Progenitor cell of endocrine pancreas (in vitro differentiated cells): ENCODE data around the gene MRPL54. TPM values are rescaled to one million over a fixed set of nuclear protein-coding genes. Genes with fewer than 3 reads are reported as not detected.

Source experiments
- DNase-seq: peaks from one replicate; pipeline ENCODE4 v3.0.0; 2021; ENCODE audit warnings: low spot score; ENCODE audit not compliant: unreplicated experiment
- H3K27ac Mint-ChIP-seq: 2 replicates; pipeline ENCODE4 v1.8.0; 2021; ENCODE audit warnings: mild to moderate bottlenecking, moderate library complexity, mixed read lengths
- H3K27me3 Mint-ChIP-seq: 2 replicates; pipeline ENCODE4 v1.8.0; 2021; ENCODE audit warnings: mixed read lengths
- H3K36me3 Mint-ChIP-seq: 2 replicates; pipeline ENCODE4 v1.8.0; 2022; ENCODE audit warnings: mixed read lengths; ENCODE audit not compliant: insufficient read depth
- H3K4me1 Mint-ChIP-seq: 2 replicates; pipeline ENCODE4 v1.8.0; 2021; ENCODE audit warnings: low read depth, mixed read lengths
- H3K4me3 Mint-ChIP-seq: 2 replicates; pipeline ENCODE4 v1.8.0; 2021; ENCODE audit warnings: low read depth, mild to moderate bottlenecking, moderate library complexity, mixed read lengths
- H3K9me3 Mint-ChIP-seq: 2 replicates; pipeline ENCODE4 v1.8.0; 2021; ENCODE audit warnings: low read depth, mixed read lengths
- CTCF ChIP-seq: fragments of 200-600 bp; sonication (generic); IDR thresholded peaks from one replicate; pipeline ENCODE4 v1.5.0; 2021; ENCODE audit warnings: antibody characterized with exemption, mild to moderate bottlenecking; ENCODE audit not compliant: unreplicated experiment
- total RNA-seq: library from RNA; stranded (reverse); gene quantifications from 2 replicates; pipeline ENCODE4 v1.2.1, GENCODE V29; 2021

MRPL54 gene
- total RNA-seq, 1 donor from 2014 or later, result 39.8 TPM

DNA sequence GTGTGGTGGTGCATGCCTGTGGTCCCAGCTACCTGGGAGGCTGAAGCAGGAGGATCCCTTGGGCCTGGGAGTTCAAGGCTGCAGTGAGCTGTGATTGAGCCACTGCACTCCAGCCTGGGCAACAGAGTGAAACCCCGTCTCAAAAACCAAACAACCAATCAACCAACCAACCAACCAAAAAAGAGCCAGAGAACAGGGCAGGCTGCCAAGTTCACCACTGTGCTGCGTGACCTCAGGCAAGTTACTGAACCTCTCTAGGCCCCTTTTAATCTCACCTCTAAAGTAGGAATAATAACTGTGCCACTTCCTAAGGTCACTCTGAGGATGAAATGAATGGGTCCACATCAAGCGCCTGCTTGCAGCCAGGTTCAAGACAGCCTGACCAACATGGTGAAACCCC, 37.4 kb upstream of the MRPL54 start:
- TF ChIP-seq CTCF, result no peak
- H3K27ac Mint-ChIP-seq, result no peak overlapping the region

DNA sequence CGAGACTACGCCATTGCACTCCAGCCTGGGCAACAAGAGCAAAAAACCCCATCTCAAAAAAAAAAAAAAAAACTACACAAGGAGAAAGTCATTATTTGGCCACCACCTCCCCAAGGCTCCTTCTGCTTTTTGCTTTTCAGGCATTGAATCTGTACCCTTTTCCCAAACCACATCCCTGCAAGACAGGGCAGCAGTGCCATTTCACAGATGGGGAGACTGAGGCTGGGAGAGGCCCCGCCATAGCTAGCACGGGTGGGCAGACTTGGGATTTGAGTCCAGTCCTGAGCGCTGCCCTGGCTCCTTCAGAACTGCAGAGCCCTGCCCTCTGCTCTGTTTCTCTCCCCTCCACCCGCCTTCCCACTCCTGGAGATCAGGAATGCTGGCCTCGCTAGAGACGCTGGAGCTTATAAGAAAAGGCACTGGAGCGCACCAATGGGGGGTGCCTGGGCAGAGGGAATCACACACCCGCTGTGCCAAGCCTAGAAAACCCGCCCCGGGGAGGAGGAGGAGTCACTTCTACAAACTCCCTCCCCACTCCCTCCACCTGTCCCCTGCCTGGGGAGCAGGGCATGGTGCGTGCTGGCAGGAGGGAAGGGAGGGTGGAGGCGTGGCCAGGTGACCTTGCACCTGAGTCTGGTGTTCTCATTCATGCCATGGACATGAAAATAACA, 36.7 kb upstream of the MRPL54 start:
- H3K27ac Mint-ChIP-seq, result no peak overlapping the region
- DNase-seq, result no peak
- H3K4me1 Mint-ChIP-seq, result peaks cover 7% of the 10 kb centered on the region
- no peaks in the 10 kb centered on the region for H3K9me3 Mint-ChIP-seq
- no peak overlapping the region for H3K4me3 Mint-ChIP-seq
- no peak for TF ChIP-seq CTCF
- H3K36me3 Mint-ChIP-seq, result no peaks in the 10 kb centered on the region
- no peaks in the 10 kb centered on the region for H3K27me3 Mint-ChIP-seq

More for the DNA sequence above, 37.4 kb upstream of the MRPL54 start:
- Mint-ChIP-seq H3K4me1 (peaks cover 7% of the 10 kb centered on the region), H3K9me3 (no peaks in the 10 kb centered on the region), H3K4me3 (no peak overlapping the region), H3K36me3 (no peaks in the 10 kb centered on the region), H3K27me3 (no peaks in the 10 kb centered on the region)
- DNase-seq, result no peak

GRCh38 chr19:3730457-3730958, 32.0 kb upstream of the MRPL54 start:
- Mint-ChIP-seq H3K4me1 (no peaks in the 10 kb centered on the region), H3K9me3 (no peaks in the 10 kb centered on the region)

GRCh38 chr19:3732108-3732507, 30.4 kb upstream of the MRPL54 start:
- Mint-ChIP-seq H3K4me1 (no peaks in the 10 kb centered on the region), H3K27me3 (no peaks in the 10 kb centered on the region), H3K9me3 (no peaks in the 10 kb centered on the region), H3K27ac (no peak overlapping the region), H3K36me3 (peaks cover 8% of the 10 kb centered on the region), H3K4me3 (no peak overlapping the region)
- no peak for TF ChIP-seq CTCF
- DNase-seq, result no peak

More at GRCh38 chr19:3730457-3730958, 32.0 kb upstream of the MRPL54 start:
- H3K27ac Mint-ChIP-seq, result no peak overlapping the region
- no peaks in the 10 kb centered on the region for H3K27me3 Mint-ChIP-seq
- no peak for TF ChIP-seq CTCF
- no peak for DNase-seq
- H3K4me3 Mint-ChIP-seq, result no peak overlapping the region
- peaks cover 7% of the 10 kb centered on the region for H3K36me3 Mint-ChIP-seq

- no peaks in the 10 kb centered on the region for H3K9me3 Mint-ChIP-seq
- no peaks in the 10 kb centered on the region for H3K4me1 Mint-ChIP-seq
- no peaks in the 10 kb centered on the region for H3K27me3 Mint-ChIP-seq
- no peak overlapping the region for H3K27ac Mint-ChIP-seq
- no peak for DNase-seq
- peaks cover 12% of the 10 kb centered on the region for H3K36me3 Mint-ChIP-seq
- no peak overlapping the region for H3K4me3 Mint-ChIP-seq
- no peak for TF ChIP-seq CTCF
These were observed 28.8 kb upstream of the MRPL54 start for GRCh38 chr19:3733549-3734309.
